ENCODE results near the gene LPA.
"Not testable (repeated sequence)": the region's sequence is repeated elsewhere in the genome, so short reads cannot be mapped to it uniquely, and the experiment has no call there.

LPA gene

DNA sequence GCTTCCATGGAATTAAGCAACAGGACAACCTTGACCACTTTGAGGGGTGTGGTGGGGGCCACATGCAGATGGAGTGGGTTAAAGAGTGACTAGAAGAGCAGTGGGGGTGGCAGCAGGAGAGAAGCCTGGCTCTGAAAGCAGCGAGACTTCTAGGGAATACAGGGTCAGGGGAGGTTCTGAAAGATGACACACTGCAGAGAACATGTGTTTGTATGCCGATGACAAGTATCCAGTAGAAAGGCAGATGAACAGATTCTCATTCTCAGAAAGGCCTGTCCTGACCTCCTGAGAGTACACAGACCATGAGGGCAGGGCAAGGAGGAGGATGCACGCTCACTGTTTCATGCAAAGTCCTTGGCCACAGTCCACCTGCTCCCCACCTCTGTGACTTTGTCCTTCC, 2.9 kb downstream of the LPA start:
- DNase-seq (ENCODE audit: low spot score), result no peak

GRCh38 chr6:160659562-160659961, 4.5 kb downstream of the LPA start:
- DNase-seq (ENCODE audit: low spot score), result no peak

DNA sequence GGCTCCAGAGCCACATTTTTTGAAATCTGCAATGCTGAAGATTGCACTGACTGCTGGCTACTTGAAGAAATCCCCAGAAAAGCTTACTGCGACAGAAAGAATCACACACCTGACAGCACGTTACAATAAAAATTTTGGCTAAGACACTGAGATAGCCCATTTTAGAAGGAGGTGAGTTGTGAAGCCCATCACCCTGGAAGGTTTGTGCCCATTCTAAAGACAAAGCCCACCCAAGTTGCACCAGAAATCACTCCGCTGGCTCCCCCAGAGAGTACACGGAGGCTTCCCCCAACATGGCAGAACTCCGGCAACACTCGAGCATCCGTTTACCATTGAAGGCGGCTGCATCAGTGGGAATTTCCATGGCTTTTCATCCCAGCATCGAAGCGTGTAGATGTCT, 29.4 kb downstream of the LPA start:
- no peak for DNase-seq (ENCODE audit: low spot score)

DNA sequence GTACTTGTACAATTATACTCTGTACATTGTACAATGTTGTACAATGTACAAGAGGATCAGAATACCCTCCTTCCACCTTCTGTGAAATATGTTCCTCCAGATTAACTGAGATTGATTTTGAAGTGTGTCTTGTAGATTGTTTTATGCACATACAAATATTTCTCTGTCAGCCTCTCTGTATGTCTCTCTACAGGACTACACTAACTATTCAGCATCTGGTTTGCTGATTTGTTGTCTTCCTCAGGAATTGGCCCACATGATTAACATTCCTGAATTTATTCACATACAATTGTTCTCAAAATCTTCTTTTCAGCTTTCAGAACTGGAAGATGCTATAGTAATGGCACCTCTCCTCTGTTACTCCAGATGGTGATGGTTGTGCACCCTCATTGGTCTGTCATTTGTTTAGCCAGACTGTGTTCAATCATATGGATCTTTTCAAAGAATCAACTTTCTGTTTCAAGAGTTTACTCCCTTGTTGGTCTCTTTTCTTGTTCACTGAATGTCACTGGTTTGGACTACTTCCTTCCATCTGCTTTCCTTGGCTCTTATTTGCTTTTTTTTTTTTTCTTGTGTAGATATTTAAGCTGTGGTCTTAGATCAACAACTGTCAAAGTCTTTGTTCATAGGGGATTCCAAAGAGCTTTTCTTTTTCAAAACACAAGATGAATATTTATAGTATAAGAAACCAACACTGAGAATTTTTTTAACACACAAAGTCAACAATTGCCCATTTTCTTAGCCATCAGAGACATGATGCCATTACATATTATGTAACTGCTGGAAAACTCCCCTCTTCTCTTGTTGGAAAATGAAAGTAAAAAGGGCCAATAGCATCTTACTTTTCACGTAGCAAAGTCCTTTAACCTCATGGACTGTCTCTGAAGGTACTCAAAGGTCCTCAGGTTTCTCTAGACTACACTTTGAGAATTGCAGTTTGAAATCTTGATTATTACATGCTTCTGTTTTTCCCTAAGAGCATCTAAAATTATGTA, 67.9 kb downstream of the LPA start:
- no peak for DNase-seq (ENCODE audit: low spot score)

DNA sequence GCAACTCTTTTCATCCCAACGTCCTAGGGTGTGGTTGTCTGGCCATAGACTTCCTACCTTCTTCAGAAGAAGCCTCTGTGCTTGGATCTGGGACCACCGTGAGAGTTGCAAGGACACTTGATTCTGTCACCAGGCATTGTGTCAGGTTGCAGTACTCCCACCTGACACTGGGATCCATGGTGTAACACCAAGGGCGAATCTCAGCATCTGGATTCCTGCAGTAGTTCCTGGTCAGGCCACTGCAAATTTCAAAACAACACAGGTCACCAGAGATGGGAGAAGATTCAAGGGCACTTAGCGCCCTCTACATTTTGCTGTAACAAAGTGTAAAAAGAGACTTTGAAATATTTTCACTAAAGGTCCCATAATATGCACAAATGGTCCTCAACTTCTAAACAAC, 68.8 kb downstream of the LPA start:
- DNase-seq (ENCODE audit: low spot score), result not testable (repeated sequence)

GRCh38 chr6:160586374-160586773, 77.7 kb downstream of the LPA start:
- no peak for DNase-seq (ENCODE audit: low spot score)

- no peak for DNase-seq (ENCODE audit: low spot score)
These were observed 80.3 kb downstream of the LPA start for GRCh38 chr6:160583794-160584193.

GRCh38 chr6:160581406-160581805, 82.7 kb downstream of the LPA start:
- DNase-seq (ENCODE audit: low spot score), result no peak

DNA sequence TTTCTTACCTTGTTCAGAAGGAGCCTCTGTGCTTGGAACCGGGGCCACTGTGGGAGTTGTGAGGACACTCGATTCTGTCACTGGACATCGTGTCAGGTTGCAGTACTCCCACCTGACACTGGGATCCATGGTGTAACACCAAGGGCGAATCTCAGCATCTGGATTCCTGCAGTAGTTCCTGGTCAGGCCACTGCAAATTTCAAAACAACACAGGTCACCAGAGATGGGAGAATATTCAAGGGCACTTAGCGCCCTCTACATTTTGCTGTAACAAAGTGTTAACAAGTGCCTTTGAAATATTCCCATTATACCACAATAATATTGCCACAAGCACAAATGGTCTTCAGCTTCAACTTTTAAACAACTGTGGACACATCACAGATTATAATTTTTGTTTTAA, 85.6 kb downstream of the LPA start:
- not testable (repeated sequence) for DNase-seq (ENCODE audit: low spot score)

DNA sequence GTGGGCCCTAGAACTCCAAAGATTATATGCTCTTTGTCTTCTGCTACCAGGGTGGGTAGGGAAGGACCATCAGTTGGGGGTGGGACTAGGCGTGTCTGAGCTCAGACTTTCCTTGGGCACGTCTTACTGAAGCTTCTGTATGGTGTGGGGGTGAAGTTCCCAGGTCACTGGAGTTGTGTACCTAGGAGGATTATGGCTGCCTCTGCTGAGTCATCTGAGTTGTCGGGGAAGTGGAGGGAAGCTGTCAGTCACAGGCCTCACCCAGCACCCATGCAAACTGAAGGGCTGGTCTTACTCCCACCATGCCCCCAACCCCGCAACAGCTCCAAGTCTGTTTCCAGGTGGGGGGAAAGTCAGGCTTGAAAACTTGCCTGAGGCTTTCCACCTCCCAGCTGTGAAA, 90.1 kb downstream of the LPA start:
- DNase-seq (ENCODE audit: low spot score), result no peak

- DNase-seq (ENCODE audit: low spot score), result not testable (repeated sequence)
These were observed 92.9 kb downstream of the LPA start for GRCh38 chr6:160571201-160571600.

DNA sequence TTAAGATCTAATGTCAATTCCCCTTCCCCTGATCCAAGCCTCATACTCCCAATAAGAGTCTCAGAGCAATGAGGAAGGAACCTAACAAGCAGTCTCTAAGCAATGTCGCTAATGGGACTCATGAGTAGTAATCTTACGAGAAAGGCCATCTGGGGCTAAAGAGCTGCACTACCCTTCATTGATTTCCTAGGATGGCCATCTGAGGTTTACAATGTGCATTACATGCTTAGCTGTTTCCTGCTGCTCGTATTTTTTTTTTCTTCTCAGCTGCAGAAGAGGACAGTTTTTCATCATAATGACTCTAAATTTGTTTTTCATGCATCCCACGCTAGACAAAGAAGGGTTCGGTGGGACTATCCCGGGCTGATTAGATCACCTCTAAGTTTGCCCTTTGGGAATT, 119.3 kb downstream of the LPA start:
- no peak for DNase-seq (ENCODE audit: low spot score)

DNA sequence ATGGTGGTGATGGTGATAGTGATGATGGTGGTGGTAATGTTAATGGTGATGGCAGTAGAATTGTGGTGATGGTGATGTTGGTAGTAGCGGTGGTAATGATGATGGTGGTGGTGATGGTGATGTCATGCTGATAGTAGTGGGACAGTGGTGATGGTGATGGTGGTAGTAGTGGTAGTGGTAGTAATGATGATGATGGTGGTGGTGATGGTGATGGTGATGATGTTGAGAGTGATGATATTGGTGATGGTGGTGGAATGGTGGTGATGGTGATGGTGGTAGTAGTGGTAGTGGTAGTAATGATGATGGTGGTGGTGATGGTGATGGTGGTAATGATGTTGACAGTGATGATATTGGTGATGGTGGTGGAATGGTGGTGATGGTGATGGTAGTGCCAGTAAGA, 128.8 kb downstream of the LPA start:
- no peak for DNase-seq (ENCODE audit: low spot score)

- peak; percentile 56 for DNase-seq (ENCODE audit: low spot score)
These were observed 129.9 kb downstream of the LPA start for GRCh38 chr6:160534050-160534696.

- no peak for DNase-seq (ENCODE audit: low spot score)
These were observed 131.8 kb downstream of the LPA start for GRCh38 chr6:160532315-160532714.

- no peak for DNase-seq (ENCODE audit: low spot score)
These were observed 132.2 kb downstream of the LPA start for GRCh38 chr6:160531826-160532225.

- DNase-seq (ENCODE audit: low spot score), result not testable (repeated sequence)
These were observed 134.6 kb downstream of the LPA start for GRCh38 chr6:160529524-160529923.

- DNase-seq (ENCODE audit: low spot score), result no peak
These were observed 140.9 kb downstream of the LPA start for GRCh38 chr6:160523223-160523622.

DNA sequence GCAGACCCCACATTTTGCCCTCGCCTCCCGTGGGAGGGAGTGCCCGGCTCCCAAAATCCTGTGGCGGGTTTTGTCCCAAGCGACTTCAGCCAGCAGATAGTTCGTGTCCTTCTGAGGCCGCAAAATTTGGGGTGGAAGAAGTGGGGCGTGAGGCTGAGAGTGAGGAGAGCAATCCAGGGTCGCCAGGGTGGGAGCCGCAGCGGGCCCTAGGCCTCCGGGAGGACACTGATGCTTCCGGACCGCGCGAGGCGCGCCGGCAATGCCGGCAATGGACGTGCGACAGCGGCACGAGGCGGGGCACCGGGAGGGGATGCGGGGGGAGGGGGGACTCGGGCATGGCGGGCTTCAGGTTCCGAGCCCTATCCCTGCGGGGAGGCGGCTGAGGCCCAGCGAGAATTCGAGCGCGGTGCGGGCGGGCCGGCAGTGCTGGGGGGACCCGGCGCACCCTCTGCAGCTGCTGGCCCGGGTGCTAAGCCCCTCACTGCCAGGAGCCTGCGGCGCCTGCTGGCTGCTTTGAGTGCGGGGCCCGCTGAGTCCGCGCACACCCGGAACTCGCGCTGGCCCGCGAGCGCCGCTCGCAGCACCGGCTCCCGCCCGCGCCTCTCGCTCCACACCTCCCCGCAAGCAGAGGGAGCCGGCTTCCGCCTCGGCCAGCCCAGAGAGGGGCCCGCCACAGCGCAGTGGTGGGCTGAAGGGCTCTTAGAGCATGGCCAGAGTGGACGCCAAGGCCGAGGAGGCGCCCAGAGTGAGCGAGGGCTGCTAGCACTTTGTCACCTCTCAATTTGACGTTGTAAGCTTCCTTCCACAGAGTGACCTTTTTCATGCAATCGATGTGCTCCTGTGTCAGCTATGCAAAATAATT, 143.8 kb downstream of the LPA start:
- peak; percentile 39 for DNase-seq (ENCODE audit: low spot score)

GRCh38 chr6:160519603-160520042, 144.5 kb downstream of the LPA start:
- DNase-seq (ENCODE audit: low spot score), result peak; percentile 58

GRCh38 chr6:160519133-160519532, 144.9 kb downstream of the LPA start:
- DNase-seq (ENCODE audit: low spot score), result no peak

GRCh38 chr6:160513836-160514235, 150.2 kb downstream of the LPA start:
- no peak for DNase-seq (ENCODE audit: low spot score)
